GM12892 (cell line): ENCODE data around the gene DHRS7C.

ENCODE experiments used
- POLR2A ChIP-seq: IDR thresholded peaks from 2 replicates; pipeline ENCODE4 v1.6.1; 2011; ENCODE audit warnings: low read depth, low read length, control low read depth
- POLR2AphosphoS5 ChIP-seq: IDR thresholded peaks from 2 replicates; pipeline ENCODE4 v1.6.1; 2011; ENCODE audit warnings: low read depth, low read length, control low read depth
- TAF1 ChIP-seq: IDR thresholded peaks from 2 replicates; pipeline ENCODE4 v1.6.1; 2011; ENCODE audit warnings: low read depth, mild to moderate bottlenecking, control low read depth, low read length, borderline replicate concordance

DNA sequence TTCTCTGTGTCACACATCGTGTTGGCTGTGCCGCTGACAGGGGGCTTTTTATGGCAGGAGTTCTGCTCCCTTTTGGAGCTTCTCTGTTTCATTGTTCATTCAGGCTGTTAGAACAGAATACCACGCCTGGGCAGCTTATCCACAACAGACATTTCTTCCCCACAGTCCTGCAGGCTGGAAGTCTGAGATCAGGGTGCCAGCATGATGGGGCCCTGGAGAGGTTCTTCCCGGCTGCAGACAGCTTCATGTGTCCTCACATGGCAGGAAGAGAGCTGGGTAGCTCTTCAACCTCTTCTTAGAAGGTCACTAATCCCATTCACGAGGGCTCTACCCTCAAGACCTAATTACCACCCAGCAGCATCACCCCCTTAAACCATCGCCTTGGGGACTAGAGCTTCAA lies 65.1 kb downstream of the DHRS7C start:
- TF ChIP-seq POLR2AphosphoS5 (no peak), POLR2A (no peak), TAF1 (no peak)
